Measurements from ENCODE around the gene MKX. TPM values are rescaled to one million over a fixed set of nuclear protein-coding genes. Genes with fewer than 3 reads are reported as not detected.

MKX gene
- total and polyA plus RNA-seq, 2 donors = 6.2 to 7.7 TPM

DNA sequence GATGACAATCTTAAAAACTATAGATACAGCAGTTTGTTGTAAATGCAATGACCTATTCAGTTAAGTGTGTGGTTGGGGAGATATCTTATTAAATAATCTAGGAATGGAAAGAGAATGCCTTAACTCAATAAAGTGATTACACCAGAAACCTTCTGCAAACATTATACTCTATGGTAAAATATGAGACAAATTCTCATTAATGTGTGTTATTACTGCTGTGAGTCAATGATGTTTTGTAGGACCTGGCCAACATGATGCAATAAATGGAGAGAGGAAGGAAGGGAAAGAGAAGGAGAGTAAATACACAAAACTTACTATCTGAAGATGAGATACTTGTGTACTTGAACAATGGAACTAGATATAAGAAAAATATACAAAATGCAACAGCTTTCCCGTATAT is 25.1 kb downstream of the MKX start:
- Histone ChIP-seq H3K4me3 (ENCODE audit: low read depth, low read length) (no peak overlapping the region), H3K27ac (ENCODE audit: low read depth) (no peak overlapping the region), H3K4me1 (ENCODE audit: insufficient read depth) (no peaks in the 10 kb centered on the region), H3K36me3 (ENCODE audit: insufficient read depth) (no peaks in the 10 kb centered on the region)
- 100% methylated on average over 1 of the region's 1 CpG for WGBS
- no peak for DNase-seq (ENCODE audit: extremely low spot score)

DNA sequence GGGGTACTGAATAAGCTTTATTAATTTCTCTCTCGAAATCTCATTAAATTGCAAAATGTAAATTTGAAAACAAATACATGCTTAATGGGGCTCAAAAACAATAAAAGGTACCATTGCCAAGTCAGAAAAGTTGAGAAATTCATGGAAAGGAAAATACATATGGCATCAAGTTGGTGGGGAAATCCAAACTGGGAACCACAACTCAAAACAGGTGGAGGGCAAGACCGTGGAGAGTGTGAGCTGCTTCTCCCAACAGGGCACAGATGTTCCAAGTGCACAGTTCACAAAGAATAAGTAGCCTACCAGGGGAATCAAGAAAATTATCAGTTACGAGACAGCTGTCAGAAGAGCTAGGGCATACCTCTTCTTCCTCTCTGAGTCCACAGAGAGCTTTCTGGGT is 26.6 kb downstream of the MKX start:
- WGBS = 87% methylated on average over 3 of the region's 3 CpGs
- no peaks in the 10 kb centered on the region for H3K36me3 ChIP-seq (ENCODE audit: insufficient read depth)
- no peak overlapping the region for H3K4me3 ChIP-seq (ENCODE audit: low read depth, low read length)
- no peak overlapping the region for H3K27ac ChIP-seq (ENCODE audit: low read depth)
- DNase-seq (ENCODE audit: extremely low spot score) = no peak
- no peaks in the 10 kb centered on the region for H3K4me1 ChIP-seq (ENCODE audit: insufficient read depth)

DNA sequence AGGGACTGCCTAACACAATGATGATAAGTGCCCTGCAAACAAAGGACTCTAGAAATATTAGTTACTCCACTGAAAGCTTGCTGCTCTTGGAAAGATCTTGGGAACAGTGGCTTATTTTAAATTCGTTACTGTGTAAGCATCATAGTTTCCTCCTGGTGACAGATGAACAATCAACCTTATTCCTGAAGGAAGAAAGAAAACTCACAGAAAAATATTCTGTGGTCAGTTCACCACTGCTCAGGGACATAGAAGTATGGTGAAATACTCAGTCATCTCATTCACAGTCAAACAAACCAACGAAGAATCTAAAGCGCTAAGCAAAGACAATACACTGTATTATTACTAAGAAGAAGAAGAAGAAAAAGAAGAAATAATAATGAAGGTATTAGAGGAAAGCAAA is 27.8 kb downstream of the MKX start:
- H3K36me3 ChIP-seq (ENCODE audit: insufficient read depth) = no peaks in the 10 kb centered on the region
- no peak overlapping the region for H3K27ac ChIP-seq (ENCODE audit: low read depth)
- no peak overlapping the region for H3K4me3 ChIP-seq (ENCODE audit: low read depth, low read length)
- no peaks in the 10 kb centered on the region for H3K4me1 ChIP-seq (ENCODE audit: insufficient read depth)
- DNase-seq (ENCODE audit: extremely low spot score) = no peak
- 91% methylated on average over 3 of the region's 3 CpGs for WGBS

DNA sequence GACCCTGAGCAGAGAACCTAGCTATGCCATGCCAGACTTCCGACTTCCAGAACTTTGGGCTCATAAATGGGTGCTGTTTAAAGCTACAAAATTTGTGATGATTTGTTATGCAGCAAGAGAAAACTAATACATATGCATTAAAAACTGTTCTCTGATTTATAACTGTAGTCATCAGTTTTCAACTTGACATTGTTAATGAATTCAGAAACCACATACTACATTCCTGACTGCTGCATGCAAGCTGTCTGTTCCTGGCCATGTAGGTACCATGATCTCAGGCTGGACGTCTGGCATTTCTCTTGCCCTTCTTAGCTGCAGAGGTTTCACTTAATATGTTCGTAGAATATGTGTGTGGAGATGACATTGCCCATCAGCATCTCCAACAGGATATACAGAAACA is 28.4 kb downstream of the MKX start:
- Histone ChIP-seq H3K4me3 (ENCODE audit: low read depth, low read length) (no peak overlapping the region), H3K36me3 (ENCODE audit: insufficient read depth) (no peaks in the 10 kb centered on the region), H3K4me1 (ENCODE audit: insufficient read depth) (no peaks in the 10 kb centered on the region), H3K27ac (ENCODE audit: low read depth) (no peak overlapping the region)
- 91% methylated on average over 3 of the region's 3 CpGs for WGBS
- no peak for DNase-seq (ENCODE audit: extremely low spot score)

DNA sequence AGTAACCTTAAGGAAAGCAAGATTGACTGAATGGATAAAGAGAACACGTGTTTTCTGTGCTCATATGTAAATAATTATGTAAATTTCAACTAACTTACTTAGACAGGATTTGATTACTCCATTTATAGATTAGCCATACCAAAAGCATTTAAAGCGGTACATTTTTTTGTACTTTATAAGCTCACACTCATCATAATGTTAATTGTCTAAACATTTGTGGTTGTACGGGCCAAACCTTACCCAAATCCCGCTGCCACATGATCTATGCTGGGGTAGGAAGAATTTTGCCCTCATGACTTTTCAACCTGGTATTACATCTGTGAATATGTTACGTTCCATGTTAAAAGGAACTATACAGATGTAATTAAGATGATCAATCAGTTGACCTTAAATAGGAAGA is 29.1 kb downstream of the MKX start:
- 91% methylated on average over 5 of the region's 5 CpGs for WGBS
- Histone ChIP-seq H3K4me3 (ENCODE audit: low read depth, low read length) (no peak overlapping the region), H3K27ac (ENCODE audit: low read depth) (no peak overlapping the region), H3K36me3 (ENCODE audit: insufficient read depth) (no peaks in the 10 kb centered on the region), H3K4me1 (ENCODE audit: insufficient read depth) (no peaks in the 10 kb centered on the region)
- no peak for DNase-seq (ENCODE audit: extremely low spot score)

DNA sequence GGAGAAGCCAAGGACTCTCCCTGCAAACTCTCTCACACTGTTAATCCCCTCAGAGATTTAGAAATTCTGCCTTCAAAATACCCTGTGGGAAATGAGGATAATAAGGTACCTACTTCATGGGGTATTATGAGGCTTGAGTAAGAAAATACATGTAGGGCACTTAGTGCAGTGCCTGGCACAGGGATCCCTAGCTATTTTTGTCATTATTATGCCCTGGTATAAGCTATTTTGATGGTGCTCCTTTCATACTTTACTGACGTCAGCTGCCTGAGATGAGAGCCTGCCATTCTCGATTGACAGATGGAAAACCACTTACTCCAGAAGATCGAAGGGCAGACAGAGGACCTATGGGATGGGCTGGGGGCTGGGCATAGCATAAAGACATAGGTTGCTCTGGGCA is 30.1 kb downstream of the MKX start:
- no peaks in the 10 kb centered on the region for H3K4me1 ChIP-seq (ENCODE audit: insufficient read depth)
- no peak overlapping the region for H3K27ac ChIP-seq (ENCODE audit: low read depth)
- WGBS = 62% methylated on average over 3 of the region's 3 CpGs
- H3K36me3 ChIP-seq (ENCODE audit: insufficient read depth) = no peaks in the 10 kb centered on the region
- no peak overlapping the region for H3K4me3 ChIP-seq (ENCODE audit: low read depth, low read length)
- no peak for DNase-seq (ENCODE audit: extremely low spot score)

DNA sequence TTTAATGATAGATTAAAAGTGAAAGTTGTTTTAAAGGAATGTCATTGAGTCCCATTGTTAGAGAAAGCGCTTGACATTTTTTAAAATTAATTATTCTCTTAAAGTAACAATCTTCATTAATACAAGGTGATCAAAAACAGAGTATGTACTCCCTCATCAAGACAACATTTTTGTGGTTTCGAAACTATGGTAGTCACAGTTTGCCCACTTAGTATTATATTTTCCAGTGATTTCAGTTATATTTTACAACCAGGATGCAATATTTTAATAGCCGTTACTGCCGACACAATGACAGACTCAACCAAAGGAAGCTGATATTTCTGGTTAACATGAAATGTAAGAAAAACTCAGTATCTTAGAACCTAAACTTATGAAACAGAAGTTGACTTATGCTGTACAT is 31.3 kb downstream of the MKX start:
- WGBS = 78% methylated on average over 4 of the region's 4 CpGs
- no peak overlapping the region for H3K27ac ChIP-seq (ENCODE audit: low read depth)
- no peak overlapping the region for H3K4me3 ChIP-seq (ENCODE audit: low read depth, low read length)
- DNase-seq (ENCODE audit: extremely low spot score) = no peak
- no peaks in the 10 kb centered on the region for H3K4me1 ChIP-seq (ENCODE audit: insufficient read depth)
- no peaks in the 10 kb centered on the region for H3K36me3 ChIP-seq (ENCODE audit: insufficient read depth)

DNA sequence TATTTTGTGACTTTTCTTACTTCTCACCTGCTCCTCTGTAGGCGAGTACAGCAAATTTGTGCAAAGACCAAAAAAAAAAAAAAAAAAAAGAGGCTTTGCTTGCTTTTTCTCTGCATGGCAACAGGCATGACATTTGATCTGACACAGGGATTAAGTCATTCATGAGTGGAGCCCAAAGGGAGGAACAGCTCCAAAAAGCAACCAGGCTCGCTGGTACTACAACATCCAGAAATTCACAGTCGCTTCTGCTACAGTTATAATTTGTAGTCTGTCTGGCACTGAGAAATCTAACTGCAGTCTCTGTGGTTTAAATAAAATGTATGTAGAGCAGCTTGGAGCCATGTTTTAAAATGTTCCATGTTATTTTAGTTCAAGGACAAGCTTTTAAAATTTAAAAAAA is 31.7 kb downstream of the MKX start:
- WGBS = 57% methylated on average over 3 of the region's 3 CpGs
- no peak for DNase-seq (ENCODE audit: extremely low spot score)
- no peaks in the 10 kb centered on the region for H3K36me3 ChIP-seq (ENCODE audit: insufficient read depth)
- no peak overlapping the region for H3K4me3 ChIP-seq (ENCODE audit: low read depth, low read length)
- H3K4me1 ChIP-seq (ENCODE audit: insufficient read depth) = no peaks in the 10 kb centered on the region
- no peak overlapping the region for H3K27ac ChIP-seq (ENCODE audit: low read depth)

DNA sequence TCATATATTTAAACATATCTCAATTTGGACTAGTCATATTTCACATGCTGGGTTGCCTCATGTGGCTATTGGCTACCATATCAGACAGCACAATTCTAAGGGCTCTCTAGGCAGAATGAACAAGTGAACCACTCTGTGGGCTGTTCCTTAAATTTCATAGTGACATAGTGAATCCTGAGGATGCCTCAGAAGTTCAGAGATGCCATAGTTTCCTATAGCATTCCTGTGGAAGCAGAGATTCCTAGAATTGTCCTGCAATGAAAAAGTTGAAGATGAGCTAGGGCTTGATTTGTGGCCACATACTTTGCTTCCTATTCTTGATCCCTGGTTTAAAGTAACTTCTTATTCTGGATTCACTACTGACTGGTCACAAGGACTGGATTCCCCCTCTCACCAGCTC is 35.6 kb downstream of the MKX start:
- no peaks in the 10 kb centered on the region for H3K36me3 ChIP-seq (ENCODE audit: insufficient read depth)
- H3K27ac ChIP-seq (ENCODE audit: low read depth) = no peak overlapping the region
- DNase-seq (ENCODE audit: extremely low spot score) = no peak
- no peak overlapping the region for H3K4me3 ChIP-seq (ENCODE audit: low read depth, low read length)
- H3K4me1 ChIP-seq (ENCODE audit: insufficient read depth) = no peaks in the 10 kb centered on the region

DNA sequence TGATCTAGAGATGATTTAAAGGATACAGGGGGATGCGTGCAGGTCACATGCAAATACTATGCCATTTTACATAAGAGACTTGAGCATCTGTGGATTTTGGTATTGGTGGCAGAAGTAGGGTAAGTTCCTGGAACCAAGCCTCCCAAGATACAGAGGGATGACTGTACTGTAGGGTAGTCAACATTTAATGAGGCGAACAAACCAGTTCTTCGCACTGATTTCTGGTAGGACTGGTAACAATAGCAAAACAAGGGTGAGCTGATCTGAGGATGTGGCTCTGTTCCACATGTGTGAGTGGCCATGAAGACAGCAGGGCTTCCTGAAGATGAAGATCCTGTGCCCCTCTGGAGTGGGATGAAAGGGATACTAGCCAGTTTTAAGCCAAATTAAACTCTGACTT is 36.3 kb downstream of the MKX start:
- Histone ChIP-seq H3K36me3 (ENCODE audit: insufficient read depth) (no peaks in the 10 kb centered on the region), H3K27ac (ENCODE audit: low read depth) (no peak overlapping the region), H3K4me3 (ENCODE audit: low read depth, low read length) (no peak overlapping the region), H3K4me1 (ENCODE audit: insufficient read depth) (no peaks in the 10 kb centered on the region)
- WGBS = 98% methylated on average over 3 of the region's 3 CpGs
- DNase-seq (ENCODE audit: extremely low spot score) = no peak

DNA sequence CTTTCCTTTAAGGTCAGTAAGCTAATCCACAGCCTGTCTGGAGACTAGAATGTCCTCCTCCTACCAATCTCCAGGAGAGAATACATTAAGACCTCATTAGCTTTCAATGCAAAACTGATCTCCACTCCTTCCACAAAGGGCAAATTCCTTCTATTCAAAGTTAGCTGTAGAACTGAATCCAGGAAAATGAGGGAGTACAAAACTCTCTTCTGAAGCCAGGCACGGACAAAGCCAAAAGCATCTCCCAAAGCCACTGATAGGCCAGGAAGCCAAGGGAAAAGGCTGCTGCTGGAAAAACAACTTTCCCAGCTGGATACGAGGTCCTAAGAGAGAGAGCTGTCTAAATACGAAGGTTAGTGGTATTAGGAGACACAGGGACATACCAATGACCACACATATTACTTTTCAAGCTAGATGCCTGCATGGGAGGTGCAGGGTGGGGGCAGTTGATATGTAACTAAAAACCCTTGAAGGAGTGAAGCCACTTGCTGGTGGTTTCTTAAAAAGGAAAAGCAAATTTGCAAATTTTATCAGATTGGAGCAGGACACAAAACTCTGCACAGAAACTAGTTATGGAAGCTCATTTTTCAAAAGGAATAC is 43.6 kb downstream of the MKX start:
- Histone ChIP-seq H3K36me3 (ENCODE audit: insufficient read depth) (no peaks in the 10 kb centered on the region), H3K27ac (ENCODE audit: low read depth) (no peak overlapping the region), H3K4me1 (ENCODE audit: insufficient read depth) (no peaks in the 10 kb centered on the region), H3K4me3 (ENCODE audit: low read depth, low read length) (no peak overlapping the region)
- DNase-seq (ENCODE audit: extremely low spot score) = no peak
- 17% methylated on average over 3 of the region's 3 CpGs for WGBS

DNA sequence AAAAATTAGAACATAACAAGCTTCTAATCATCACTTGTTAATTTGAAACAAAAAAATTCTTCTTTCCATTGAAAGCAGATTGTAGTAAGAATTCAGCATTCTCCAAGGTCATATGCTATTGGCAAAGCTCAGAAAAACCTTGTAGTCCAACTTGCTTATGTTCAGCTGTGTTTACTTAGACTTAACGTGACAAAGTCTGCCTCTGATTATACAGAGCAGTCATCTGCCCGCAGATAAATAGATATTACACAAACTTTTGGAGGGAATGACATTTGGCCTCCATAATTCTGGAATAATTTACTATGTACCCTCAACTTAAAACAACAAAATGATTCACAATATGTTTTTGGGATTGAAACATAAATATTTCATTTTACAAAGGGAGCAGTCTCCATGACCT is 45.8 kb downstream of the MKX start:
- DNase-seq (ENCODE audit: extremely low spot score) = no peak
- 20% methylated on average over 2 of the region's 2 CpGs for WGBS
- Histone ChIP-seq H3K36me3 (ENCODE audit: insufficient read depth) (no peaks in the 10 kb centered on the region), H3K27ac (ENCODE audit: low read depth) (no peak overlapping the region), H3K4me1 (ENCODE audit: insufficient read depth) (no peaks in the 10 kb centered on the region), H3K4me3 (ENCODE audit: low read depth, low read length) (no peak overlapping the region)

DNA sequence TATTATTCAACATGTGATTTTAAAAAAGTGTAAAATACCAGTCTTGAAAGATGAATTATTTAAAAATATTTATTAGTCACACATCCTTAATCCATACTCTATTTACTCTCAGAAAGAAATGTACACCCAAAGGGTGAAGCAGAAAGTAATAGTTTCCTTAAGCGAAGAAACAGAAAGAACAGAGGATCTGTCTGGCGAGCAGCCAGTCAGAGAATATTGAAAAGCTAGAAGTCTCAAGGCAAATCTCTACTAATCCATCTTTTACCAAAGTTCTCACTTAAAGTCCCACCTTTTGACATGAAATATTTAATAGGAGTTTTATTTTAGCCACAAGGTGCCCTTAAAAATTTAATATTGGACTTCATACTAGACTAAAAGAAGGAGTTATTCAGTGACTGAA is 46.7 kb downstream of the MKX start:
- Histone ChIP-seq H3K4me1 (ENCODE audit: insufficient read depth) (no peaks in the 10 kb centered on the region), H3K4me3 (ENCODE audit: low read depth, low read length) (no peak overlapping the region), H3K36me3 (ENCODE audit: insufficient read depth) (no peaks in the 10 kb centered on the region), H3K27ac (ENCODE audit: low read depth) (no peak overlapping the region)
- no peak for DNase-seq (ENCODE audit: extremely low spot score)
- whole genome bisulfite sequencing = 94% methylated on average over 2 of the region's 2 CpGs

DNA sequence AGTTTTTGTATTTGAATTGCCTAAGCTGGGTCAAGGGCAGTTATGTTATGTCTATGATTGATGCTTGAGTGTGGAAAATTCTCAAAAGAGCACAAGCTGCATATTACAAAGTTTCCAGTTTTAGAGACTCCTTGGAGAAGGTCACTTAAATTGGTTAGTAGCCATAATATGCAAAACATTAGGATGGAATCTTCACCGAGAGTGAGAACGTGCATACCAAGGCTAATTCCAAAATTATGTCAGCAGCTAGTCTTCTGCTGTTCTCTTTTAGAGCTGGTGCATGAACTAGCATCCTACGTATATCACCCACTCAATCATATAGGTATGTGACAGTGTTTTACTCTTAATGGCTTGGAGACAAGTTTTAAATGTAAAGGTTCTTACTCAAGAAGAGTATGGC is 49.2 kb downstream of the MKX start:
- Histone ChIP-seq H3K36me3 (ENCODE audit: insufficient read depth) (no peaks in the 10 kb centered on the region), H3K4me1 (ENCODE audit: insufficient read depth) (no peaks in the 10 kb centered on the region), H3K27ac (ENCODE audit: low read depth) (no peak overlapping the region), H3K4me3 (ENCODE audit: low read depth, low read length) (no peak overlapping the region)
- no peak for DNase-seq (ENCODE audit: extremely low spot score)
- WGBS = 55% methylated on average over 3 of the region's 3 CpGs

DNA sequence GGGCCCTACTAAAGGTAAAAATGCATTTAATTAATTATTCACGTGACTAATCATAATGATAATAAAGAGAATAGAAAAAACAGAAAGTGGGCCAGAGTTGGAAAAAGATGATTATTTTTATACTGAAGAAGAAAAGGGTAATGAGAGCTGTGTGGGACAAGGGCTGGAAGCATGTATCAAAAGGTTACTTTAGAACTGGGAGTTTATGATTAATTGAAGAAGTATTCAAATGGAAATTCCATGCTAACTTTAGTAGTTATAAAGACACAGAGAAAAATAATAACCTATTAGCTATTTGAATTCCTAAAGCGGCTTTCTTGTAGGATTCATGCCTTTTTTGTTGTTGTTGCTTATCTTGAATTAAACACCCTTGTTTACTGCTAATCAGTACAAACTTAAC is 49.9 kb downstream of the MKX start:
- no peaks in the 10 kb centered on the region for H3K36me3 ChIP-seq (ENCODE audit: insufficient read depth)
- no peak overlapping the region for H3K4me3 ChIP-seq (ENCODE audit: low read depth, low read length)
- WGBS = 64% methylated on average over 2 of the region's 2 CpGs
- H3K27ac ChIP-seq (ENCODE audit: low read depth) = no peak overlapping the region
- H3K4me1 ChIP-seq (ENCODE audit: insufficient read depth) = no peaks in the 10 kb centered on the region
- DNase-seq (ENCODE audit: extremely low spot score) = no peak
